Endothelial cell of umbilical vein (primary cell): Measurements from ENCODE around the gene SP140L. TPM values are rescaled to one million over a fixed set of nuclear protein-coding genes. Genes with fewer than 3 reads are reported as not detected.
"Not testable (repeated sequence)": the region's sequence is repeated elsewhere in the genome, so short reads cannot be mapped to it uniquely, and the experiment has no call there.

Experiments
- BruUV-seq: library from RNA; stranded (reverse); fragments of 400-500 nt; replicated peaks from 2 replicates; lab custom pipeline; 2021; lab: Mats Ljungman, UMichigan
- CTCF ChIA-PET: fragments of 300-600, 350-600 bp; sonication (Branson Sonifier 250); formaldehyde crosslinking; loops from one replicate; lab custom pipeline; 2021; ENCODE audit warnings: antibody characterized with exemption, inconsistent platforms; lab: Charles Lee
- POLR2A ChIA-PET: fragments of 300-600, 350-600 bp; sonication (Branson Sonifier 250); formaldehyde crosslinking; loops from one replicate; lab custom pipeline; 2021; ENCODE audit warnings: antibody characterized with exemption, inconsistent platforms; lab: Charles Lee
- DNase-seq: peaks from one replicate; pipeline ENCODE4 v3.0.0-alpha.2; 2011; ENCODE audit warnings: low read depth, low spot score
- FAIRE-seq: peaks from 2 replicates; lab custom pipeline; 2011; peaks lifted over from hg19 to GRCh38; lab: Jason Lieb, UNC
- H2AFZ ChIP-seq: 2 replicates; pipeline ENCODE4 v1.6.0; 2012; ENCODE audit warnings: low read depth, low read length, control low read depth, inconsistent platforms
- H3K27ac ChIP-seq: 2 replicates; pipeline ENCODE4 v1.5.1; 2011; ENCODE audit warnings: low read depth, mild to moderate bottlenecking, control low read depth, low read length, moderate library complexity; ENCODE audit not compliant: insufficient read depth
- H3K27me3 ChIP-seq, 2 experiments: 2 replicates each; pipeline versions ENCODE4 v1.6.0 to v1.6.1; 2011; ENCODE audit warnings: low read length in 2 of 2, mixed read lengths in 1 of 2; ENCODE audit not compliant: control insufficient read depth in 2 of 2, insufficient read depth in 2 of 2
- H3K36me3 ChIP-seq, 2 experiments: 2 replicates in 1 of 2; 3 replicates in 1 of 2; pipeline ENCODE4 v1.5.1; 2011; ENCODE audit warnings: low read length in 2 of 2, mild to moderate bottlenecking in 1 of 2, moderate library complexity in 1 of 2; ENCODE audit not compliant: control insufficient read depth in 2 of 2, insufficient read depth in 2 of 2; ENCODE audit errors: extremely low read depth in 1 of 2
- H3K4me1 ChIP-seq: 3 replicates; pipeline ENCODE4 v1.5.1; 2011; ENCODE audit warnings: mild to moderate bottlenecking, low read length; ENCODE audit not compliant: control insufficient read depth, insufficient read depth; ENCODE audit errors: extremely low read depth
- H3K4me2 ChIP-seq: 2 replicates; pipeline ENCODE4 v1.6.1; 2011; ENCODE audit warnings: low read length, control low read depth, mixed read lengths; ENCODE audit not compliant: insufficient read depth
- H3K4me3 ChIP-seq, 3 experiments: fragments of 200-600 bp in 1 of 3; sonication (generic), shearing (Covaris generic) in 1 of 3; replicated peaks in 1 of 3; 2 replicates each; pipeline ENCODE4 v1.5.1; 2011 to 2016; ENCODE audit warnings: control low read depth in 3 of 3, low read length in 3 of 3, mild to moderate bottlenecking in 2 of 3, inconsistent platforms in 1 of 3, low read depth in 1 of 3, moderate library complexity in 1 of 3; ENCODE audit not compliant: insufficient read depth in 1 of 3
- H3K79me2 ChIP-seq: 2 replicates; pipeline ENCODE4 v1.6.0; 2012; ENCODE audit warnings: low read length, inconsistent platforms; ENCODE audit not compliant: control insufficient read depth, insufficient read depth
- H3K9ac ChIP-seq: replicated peaks from 2 replicates; pipeline ENCODE3; 2011; ENCODE audit warnings: low read length, control low read depth; ENCODE audit not compliant: insufficient read depth; ENCODE audit errors: extremely low read depth
- H3K9me1 ChIP-seq: replicated peaks from 3 replicates; pipeline ENCODE4 v1.6.0; 2011; ENCODE audit warnings: mild to moderate bottlenecking, low read length; ENCODE audit not compliant: control insufficient read depth, insufficient read depth; ENCODE audit errors: extremely low read depth
- H3K9me3 ChIP-seq: replicated peaks from 2 replicates; pipeline ENCODE4 v1.5.1; 2012; ENCODE audit warnings: low read length, inconsistent platforms; ENCODE audit not compliant: control insufficient read depth, insufficient read depth
- H4K20me1 ChIP-seq: replicated peaks from 2 replicates; pipeline ENCODE3; 2011; ENCODE audit warnings: mild to moderate bottlenecking, low read length; ENCODE audit not compliant: control insufficient read depth, insufficient read depth; ENCODE audit errors: extremely low read depth
- CTCF ChIP-seq, 2 donors: IDR thresholded peaks; 1 replicate in 1 of 2; 2 replicates in 1 of 2; pipeline ENCODE4 v1.5.1; 2011; ENCODE audit warnings: low read length in 2 of 2, mild to moderate bottlenecking in 2 of 2, moderate library complexity in 2 of 2, control low read depth in 1 of 2, inconsistent platforms in 1 of 2, low read depth in 1 of 2; ENCODE audit not compliant: insufficient read depth in 1 of 2; ENCODE audit errors: extremely low read depth in 1 of 2
- EZH2 ChIP-seq: IDR thresholded peaks from 2 replicates; pipeline ENCODE4 v1.6.1; 2012; ENCODE audit warnings: borderline replicate concordance, low read depth, mild to moderate bottlenecking, moderate library complexity, low read length, inconsistent platforms; ENCODE audit not compliant: severe bottlenecking
- FOS ChIP-seq: IDR thresholded peaks from 2 replicates; pipeline ENCODE4 v1.6.1; 2011; ENCODE audit warnings: mild to moderate bottlenecking, low read length, moderate library complexity, borderline replicate concordance; ENCODE audit not compliant: insufficient read depth
- GATA2 ChIP-seq: IDR thresholded peaks from 2 replicates; pipeline ENCODE4 v1.7.0; 2011; ENCODE audit warnings: low read depth, mild to moderate bottlenecking, moderate library complexity, mixed read lengths, low read length; ENCODE audit not compliant: insufficient read length, insufficient read depth
- JUN ChIP-seq: IDR thresholded peaks from 2 replicates; pipeline ENCODE4 v1.6.1; 2011; ENCODE audit warnings: borderline replicate concordance, low read depth; ENCODE audit not compliant: insufficient read length, insufficient read depth
- MAX ChIP-seq: IDR thresholded peaks from 2 replicates; pipeline ENCODE4 v1.6.1; 2011; ENCODE audit not compliant: insufficient read depth, insufficient read length
- MYC ChIP-seq: IDR thresholded peaks from one replicate; pipeline ENCODE4 v1.6.1; 2011; ENCODE audit warnings: mild to moderate bottlenecking, low read depth, low read length
- POLR2A ChIP-seq: IDR thresholded peaks from 2 replicates; pipeline ENCODE4 v1.6.1; 2012; ENCODE audit warnings: low read depth, mild to moderate bottlenecking, control low read depth, low read length
- POLR2AphosphoS5 ChIP-seq: IDR thresholded peaks from 2 replicates; pipeline ENCODE4 v1.6.1; 2012; ENCODE audit warnings: low read depth, mild to moderate bottlenecking, control low read depth, low read length, moderate library complexity; ENCODE audit not compliant: insufficient read depth
- dilution Hi-C: fragments of 300-500 bp; cut with MboI; formaldehyde crosslinking; loops from one replicate; pipeline ENCODE4 v1.15.0; 2019; ENCODE audit warnings: low sequenced_read_pairs; ENCODE audit not compliant: extremely low pct_ligation_motif_present
- intact Hi-C: fragments of 100-400 bp; cut with micrococcal nuclease; formaldehyde crosslinking; loops from one replicate; pipeline ENCODE4 v1.10.0; 2022
- polyA plus RNA-seq, 4 experiments: library from polyadenylated mRNA; depleted of rRNA in 3 of 4; stranded (reverse) in 3 of 4; unstranded in 1 of 4; fragments of >200 nt; gene quantifications; 2 replicates each; pipeline versions ENCODE4 v1.2.1 to v1.2.3, GENCODE V29; 2011 to 2012; ENCODE audit warnings: missing spikeins in 1 of 4
- total RNA-seq: library from RNA; stranded (reverse); gene quantifications from 2 replicates; pipeline ENCODE4 v1.2.3, GENCODE V29; 2021

The SP140L gene
- total and polyA plus RNA-seq, 2 donors (not counting 3 experiments of a cell fraction or from before 2014, with no cell fraction given), result 16.0 to 27.3 TPM

DNA sequence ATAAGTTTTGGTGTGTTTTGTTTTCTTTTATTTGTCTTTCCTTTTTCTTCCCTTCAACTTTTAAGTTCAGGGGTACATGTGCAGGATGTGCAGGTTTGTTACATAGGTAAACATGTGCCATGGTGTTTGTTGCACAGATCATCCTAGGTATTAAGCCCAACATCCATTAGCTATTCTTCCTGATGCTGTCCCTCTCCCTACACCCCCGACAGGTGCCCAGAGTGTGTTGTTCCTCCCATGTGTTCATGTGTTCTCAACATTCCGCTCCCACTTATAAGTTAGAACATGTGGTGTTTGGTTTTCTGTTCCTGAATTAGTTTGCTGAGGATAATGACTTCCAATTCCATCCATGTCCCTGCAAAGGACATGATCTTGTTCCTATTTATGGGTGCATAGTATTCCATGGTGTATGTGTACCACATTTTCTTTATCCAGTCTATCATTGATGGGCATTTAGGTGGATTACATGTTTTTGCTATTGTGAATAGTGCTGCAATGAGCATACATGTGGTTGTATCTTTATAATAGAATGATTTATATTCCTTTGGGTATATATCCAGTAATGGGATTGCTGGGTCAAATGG is 16.1 kb downstream of the SP140L start:
- H4K20me1 ChIP-seq, H3K9ac ChIP-seq, DNase-seq, H3K36me3 ChIP-seq, H3K27me3 ChIP-seq, POLR2A ChIA-PET, BruUV-seq, H3K27ac ChIP-seq, FAIRE-seq, H3K4me3 ChIP-seq, H3K4me2 ChIP-seq, H3K79me2 ChIP-seq, CTCF ChIA-PET, H3K9me1 ChIP-seq, H3K9me3 ChIP-seq, intact Hi-C loops, dilution Hi-C loops, H2AFZ ChIP-seq, H3K4me1 ChIP-seq: not testable (repeated sequence)

- FAIRE-seq (no peak), DNase-seq (no peak)
- Histone ChIP-seq H3K27me3 (no peaks in the 10 kb centered on the region), H3K9ac (no peak overlapping the region), H3K9me1 (no peaks in the 10 kb centered on the region), H3K4me3 (no peak overlapping the region), H3K9me3 (no peaks in the 10 kb centered on the region), H2AFZ (no peak overlapping the region), H3K36me3 (no peaks in the 10 kb centered on the region), H3K79me2 (peaks cover 9% of the 10 kb centered on the region), H3K4me2 (no peak overlapping the region), H3K4me1 (no peaks in the 10 kb centered on the region), H3K27ac (no peak overlapping the region), H4K20me1 (no peaks in the 10 kb centered on the region)
- ChIA-PET CTCF (no interaction called here), POLR2A (no interaction called here)
- intact Hi-C loops (no loop called here), dilution Hi-C loops (no loop called here)
- TF ChIP-seq CTCF (IDR thresholded peaks at IDR 0.05; ENCODE audit: extremely low read depth in 1 of 2, insufficient read depth in 1 of 2, low read depth in 1 of 2, low read length in 2 of 2) (no peak), MYC (no peak), JUN (no peak), POLR2A (no peak), GATA2 (no peak), POLR2AphosphoS5 (no peak), MAX (no peak), FOS (no peak), EZH2 (no peak)
- no TSS peak for BruUV-seq
Observed at GRCh38 chr2:230343747-230344146, 16.8 kb downstream of the SP140L start.
